DLD1 (cell line): ENCODE data around the gene NR2C2AP.
"Not testable (repeated sequence)": the region's sequence is repeated elsewhere in the genome, so short reads cannot be mapped to it uniquely, and the experiment has no call there.

Experiments used
- in situ Hi-C: cut with HindIII; loops from 2 replicates; pipeline ENCODE4 v1.10.0; 2017; ENCODE audit warnings: low sequenced_read_pairs

Gene NR2C2AP

GRCh38 chr19:19185853-19186740 lies 17.1 kb downstream of the NR2C2AP start:
- in situ Hi-C loops, result no loop called here

- in situ Hi-C loops, result no loop called here
Measured at GRCh38 chr19:19181488-19181998, 21.7 kb downstream of the NR2C2AP start.

GRCh38 chr19:19179548-19180441 lies 23.4 kb downstream of the NR2C2AP start:
- in situ Hi-C loops, result no loop called here

GRCh38 chr19:19176950-19177349 lies 26.3 kb downstream of the NR2C2AP start:
- in situ Hi-C loops, result no loop called here

- in situ Hi-C loops, result not testable (repeated sequence)
Measured at GRCh38 chr19:19173243-19173642, 30.0 kb downstream of the NR2C2AP start.

- in situ Hi-C loops, result no loop called here
Measured at GRCh38 chr19:19171821-19172532, 31.2 kb downstream of the NR2C2AP start.

- in situ Hi-C loops, result no loop called here
Measured at GRCh38 chr19:19170873-19171672, 32.1 kb downstream of the NR2C2AP start.

GRCh38 chr19:19170053-19170872 lies 33.0 kb downstream of the NR2C2AP start, which contains the start of gene MEF2B:
TSS of gene MEF2B (minus strand) at chr19:19170263. CDS start at chr19:19150735, 19,528 bp downstream.
- in situ Hi-C loops, result no loop called here

GRCh38 chr19:19169236-19170052 lies 33.8 kb downstream of the NR2C2AP start:
- in situ Hi-C loops, result no loop called here

- in situ Hi-C loops, result no loop called here
Measured at GRCh38 chr19:19167612-19168011, 35.6 kb downstream of the NR2C2AP start.

GRCh38 chr19:19165396-19165795 lies 37.8 kb downstream of the NR2C2AP start:
- in situ Hi-C loops, result no loop called here

GRCh38 chr19:19162495-19162894 lies 40.7 kb downstream of the NR2C2AP start:
- in situ Hi-C loops, result no loop called here

GRCh38 chr19:19160461-19161035 lies 42.7 kb downstream of the NR2C2AP start:
- in situ Hi-C loops, result no loop called here

GRCh38 chr19:19159534-19159933 lies 43.7 kb downstream of the NR2C2AP start:
- in situ Hi-C loops, result no loop called here

GRCh38 chr19:19157808-19158207 lies 45.4 kb downstream of the NR2C2AP start:
- in situ Hi-C loops, result no loop called here

GRCh38 chr19:19155495-19156219 lies 47.6 kb downstream of the NR2C2AP start:
- in situ Hi-C loops, result no loop called here
